Karpas-422 (cell line): ENCODE results near the gene RAD23A. TPM values are rescaled to one million over a fixed set of nuclear protein-coding genes. Genes with fewer than 3 reads are reported as not detected.

Experiments used
- DNase-seq: peaks from one replicate; pipeline ENCODE4 v3.0.0-alpha.2; 2015
- H2AFZ ChIP-seq: fragments of 200-600 bp; sonication (generic); 2 replicates; pipeline ENCODE4 v1.6.1; 2014; ENCODE audit warnings: antibody characterized with exemption, low read length, mixed read lengths
- H3K27ac ChIP-seq: fragments of 200-600 bp; sonication (generic); 2 replicates; pipeline ENCODE4 v1.5.1; 2014; ENCODE audit warnings: mild to moderate bottlenecking, low read length, moderate library complexity
- H3K27me3 ChIP-seq: fragments of 200-600 bp; sonication (generic); 2 replicates; pipeline ENCODE4 v1.6.1; 2014; ENCODE audit warnings: low read length, mixed read lengths
- H3K36me3 ChIP-seq: fragments of 200-600 bp; sonication (generic); 2 replicates; pipeline ENCODE4 v1.6.1; 2014; ENCODE audit warnings: low read length, mixed read lengths; ENCODE audit not compliant: insufficient read depth
- H3K4me1 ChIP-seq: fragments of 200-600 bp; sonication (generic); 2 replicates; pipeline ENCODE4 v1.6.1; 2014; ENCODE audit warnings: mild to moderate bottlenecking, low read length, mixed read lengths
- H3K4me2 ChIP-seq: fragments of 200-600 bp; sonication (generic); 2 replicates; pipeline ENCODE4 v1.6.1; 2014; ENCODE audit warnings: low read length, low read depth, mild to moderate bottlenecking; ENCODE audit not compliant: poor library complexity, severe bottlenecking
- H3K4me3 ChIP-seq: fragments of 200-600 bp; sonication (generic); 2 replicates; pipeline ENCODE4 v1.5.1; 2014; ENCODE audit warnings: mild to moderate bottlenecking, antibody characterized with exemption, low read length, mixed read lengths
- H3K79me2 ChIP-seq: fragments of 200-600 bp; sonication (generic); 2 replicates; pipeline ENCODE4 v1.6.1; 2014; ENCODE audit warnings: mild to moderate bottlenecking, low read length, mixed read lengths
- H3K9ac ChIP-seq: fragments of 200-600 bp; sonication (generic); 2 replicates; pipeline ENCODE4 v1.6.0; 2014; ENCODE audit warnings: low read length
- H3K9me2 ChIP-seq: fragments of 200-600 bp; sonication (generic), shearing (Covaris generic); replicated peaks from 2 replicates; pipeline ENCODE4 v1.6.0; 2014; ENCODE audit warnings: mild to moderate bottlenecking, low read length, moderate library complexity; ENCODE audit not compliant: insufficient read depth
- H3K9me3 ChIP-seq: fragments of 300-700, 200-600 bp; sonication (generic); 2 replicates; pipeline ENCODE4 v1.6.1; 2014; ENCODE audit warnings: low read length, mixed read lengths
- H4K20me1 ChIP-seq: fragments of 200-600 bp; sonication (generic); 2 replicates; pipeline ENCODE4 v1.6.1; 2014; ENCODE audit warnings: mild to moderate bottlenecking, antibody characterized with exemption, low read length, low read depth; ENCODE audit not compliant: insufficient read depth
- total RNA-seq: library from RNA; depleted of rRNA; stranded (reverse); fragments of >200 nt; shearing (Covaris generic); gene quantifications from 2 replicates; pipeline ENCODE4 v1.2.3, GENCODE V29; 2014; ENCODE audit warnings: low replicate concordance

Gene RAD23A
- total RNA-seq, 1 experiment from 2014 or later = 130 TPM

GRCh38 chr19:12996406-12997094, 50.9 kb downstream of the RAD23A start:
- no peak overlapping the region for H3K9ac ChIP-seq
- no peaks in the 10 kb centered on the region for H3K9me3 ChIP-seq
- no peaks in the 10 kb centered on the region for H4K20me1 ChIP-seq
- no peak overlapping the region for H3K4me2 ChIP-seq
- H3K27me3 ChIP-seq = no peaks in the 10 kb centered on the region
- no peak overlapping the region for H3K4me3 ChIP-seq
- H3K27ac ChIP-seq = no peak overlapping the region
- H3K79me2 ChIP-seq = no peaks in the 10 kb centered on the region
- H3K9me2 ChIP-seq = no peaks in the 10 kb centered on the region
- H3K36me3 ChIP-seq = no peaks in the 10 kb centered on the region
- H2AFZ ChIP-seq = no peak overlapping the region
- peaks cover 2% of the 10 kb centered on the region; the same call in 1 of the 2 replicates for H3K4me1 ChIP-seq
- DNase-seq = no peak

- Histone ChIP-seq H3K9me2 (no peaks in the 10 kb centered on the region), H3K79me2 (no peaks in the 10 kb centered on the region), H3K9ac (no peak overlapping the region), H3K4me3 (no peak overlapping the region), H3K9me3 (no peaks in the 10 kb centered on the region), H3K27ac (no peak overlapping the region), H3K4me2 (no peak overlapping the region), H2AFZ (no peak overlapping the region), H3K4me1 (peaks cover 2% of the 10 kb centered on the region; the same call in 1 of the 2 replicates), H4K20me1 (no peaks in the 10 kb centered on the region), H3K27me3 (no peaks in the 10 kb centered on the region), H3K36me3 (no peaks in the 10 kb centered on the region)
- DNase-seq = no peak
Observed at GRCh38 chr19:12997179-12997966, 51.7 kb downstream of the RAD23A start.

GRCh38 chr19:12997967-12998940, 52.6 kb downstream of the RAD23A start:
- H3K9ac ChIP-seq = no peak overlapping the region
- H3K4me2 ChIP-seq = no peak overlapping the region
- H2AFZ ChIP-seq = no peak overlapping the region
- H4K20me1 ChIP-seq = no peaks in the 10 kb centered on the region
- no peaks in the 10 kb centered on the region for H3K36me3 ChIP-seq
- H3K79me2 ChIP-seq = no peaks in the 10 kb centered on the region
- DNase-seq = no peak
- no peaks in the 10 kb centered on the region for H3K27me3 ChIP-seq
- H3K9me2 ChIP-seq = no peaks in the 10 kb centered on the region
- H3K4me1 ChIP-seq = peaks cover 2% of the 10 kb centered on the region; the same call in 1 of the 2 replicates
- no peak overlapping the region for H3K4me3 ChIP-seq
- H3K27ac ChIP-seq = no peak overlapping the region
- no peaks in the 10 kb centered on the region for H3K9me3 ChIP-seq

DNA sequence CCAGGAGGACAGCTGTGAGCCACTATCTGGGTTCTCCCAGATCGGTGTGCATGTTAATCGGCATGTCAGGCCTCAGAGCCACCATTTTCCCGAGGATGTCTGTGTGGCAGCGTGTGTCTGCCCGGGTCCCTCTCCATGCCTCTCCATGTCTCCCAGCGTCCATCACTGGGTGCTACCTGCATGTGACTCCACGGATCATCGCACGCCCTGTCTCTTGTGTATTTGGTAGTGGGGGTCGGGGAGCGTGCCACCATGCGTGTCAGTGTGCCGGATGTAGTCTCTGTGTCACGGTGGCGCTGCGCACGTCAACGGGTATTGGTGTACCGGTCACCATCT, 55.5 kb downstream of the RAD23A start:
- Histone ChIP-seq H3K79me2 (no peaks in the 10 kb centered on the region), H3K36me3 (no peaks in the 10 kb centered on the region)
- no peak for DNase-seq

DNA sequence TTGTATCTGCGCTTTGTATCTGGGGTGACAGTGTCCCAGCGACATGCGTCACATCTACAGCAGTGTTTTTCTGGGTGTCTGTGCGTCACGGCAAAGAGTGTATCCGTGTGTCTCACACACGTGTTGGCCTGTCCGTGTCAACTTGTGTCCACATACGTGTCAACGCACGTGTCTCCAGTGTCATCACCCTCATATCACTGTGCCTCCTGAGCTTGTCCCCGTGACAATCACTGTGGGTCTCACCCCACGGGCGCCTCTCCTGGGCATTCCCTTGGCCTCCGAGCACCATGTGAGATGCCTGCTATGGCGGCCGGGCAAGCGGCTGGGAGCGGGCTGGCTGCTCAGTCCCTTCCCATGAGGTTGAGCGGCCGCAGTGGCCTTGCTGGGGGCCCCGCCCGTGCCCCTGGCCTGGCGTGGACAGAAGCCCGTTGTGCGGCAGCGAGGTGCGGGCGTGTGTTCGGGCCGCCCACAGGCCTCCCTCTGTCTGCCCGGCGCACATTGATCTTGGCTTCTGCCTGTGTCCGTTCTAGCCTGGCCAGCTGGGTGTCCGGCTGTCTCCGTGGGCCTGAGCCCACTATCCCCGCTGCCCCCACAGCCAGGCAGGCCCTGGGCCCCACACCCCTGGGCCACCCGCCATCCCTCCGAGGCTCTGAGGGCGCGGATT, 56.0 kb downstream of the RAD23A start:
- no peaks in the 10 kb centered on the region for H3K4me1 ChIP-seq
- H3K9me3 ChIP-seq = no peaks in the 10 kb centered on the region
- no peak overlapping the region for H3K4me2 ChIP-seq
- no peak for DNase-seq
- H3K9ac ChIP-seq = no peak overlapping the region
- H2AFZ ChIP-seq = no peak overlapping the region
- H4K20me1 ChIP-seq = no peaks in the 10 kb centered on the region
- H3K36me3 ChIP-seq = no peaks in the 10 kb centered on the region
- H3K79me2 ChIP-seq = no peaks in the 10 kb centered on the region
- no peak overlapping the region for H3K4me3 ChIP-seq
- no peaks in the 10 kb centered on the region for H3K27me3 ChIP-seq
- no peaks in the 10 kb centered on the region for H3K9me2 ChIP-seq
- H3K27ac ChIP-seq = no peak overlapping the region

More for the DNA sequence above, 55.5 kb downstream of the RAD23A start:
- no peaks in the 10 kb centered on the region for H3K9me3 ChIP-seq
- H2AFZ ChIP-seq = no peak overlapping the region
- H3K27me3 ChIP-seq = no peaks in the 10 kb centered on the region
- no peaks in the 10 kb centered on the region for H4K20me1 ChIP-seq
- no peak overlapping the region for H3K9ac ChIP-seq
- no peak overlapping the region for H3K27ac ChIP-seq
- no peak overlapping the region for H3K4me3 ChIP-seq
- H3K4me2 ChIP-seq = no peak overlapping the region
- H3K4me1 ChIP-seq = no peaks in the 10 kb centered on the region
- no peaks in the 10 kb centered on the region for H3K9me2 ChIP-seq

DNA sequence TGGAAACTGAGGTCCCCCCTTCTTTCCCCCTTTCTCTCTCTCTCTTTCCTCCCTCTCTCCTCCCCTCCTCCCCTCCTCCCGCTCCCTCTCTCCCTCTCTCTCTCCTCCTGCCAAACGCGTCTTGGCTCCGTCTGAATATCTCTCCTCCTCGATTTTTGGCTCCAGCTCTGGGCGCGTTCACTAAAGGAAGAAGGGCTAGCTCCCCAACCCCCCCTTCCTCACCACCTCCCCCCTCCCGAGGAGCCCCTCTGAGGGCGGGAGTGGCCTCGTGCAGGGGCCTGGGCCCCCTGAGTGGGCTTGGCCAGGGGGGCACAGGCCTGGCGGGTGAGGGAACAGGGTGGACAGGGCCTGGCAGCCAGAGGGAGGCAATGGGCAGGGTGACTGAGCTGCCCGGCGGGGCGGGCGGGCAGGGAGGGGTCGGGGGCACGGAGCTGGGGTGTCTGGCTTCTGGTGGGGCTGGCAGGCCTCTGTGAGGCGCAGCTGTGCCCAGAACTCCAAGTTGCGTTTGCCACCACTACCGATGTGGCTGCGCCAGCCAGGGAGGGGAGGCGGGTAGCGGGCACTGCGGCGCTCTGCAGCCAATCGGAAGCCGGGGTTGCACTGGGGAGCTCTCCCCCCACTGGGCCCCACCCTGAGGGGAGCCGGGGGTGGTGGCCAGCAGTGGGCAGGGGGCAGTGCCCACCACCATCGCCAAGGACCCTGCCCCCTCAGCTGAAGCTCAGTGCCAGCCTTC, 56.7 kb downstream of the RAD23A start:
- Histone ChIP-seq H2AFZ (no peak overlapping the region), H3K27me3 (no peaks in the 10 kb centered on the region), H3K9me2 (no peaks in the 10 kb centered on the region), H3K4me2 (no peak overlapping the region), H3K4me3 (no peak overlapping the region), H4K20me1 (no peaks in the 10 kb centered on the region), H3K79me2 (no peaks in the 10 kb centered on the region), H3K9me3 (no peaks in the 10 kb centered on the region), H3K4me1 (no peaks in the 10 kb centered on the region), H3K36me3 (no peaks in the 10 kb centered on the region), H3K9ac (no peak overlapping the region), H3K27ac (no peak overlapping the region)
- DNase-seq = no peak

- Histone ChIP-seq H2AFZ (no peak overlapping the region), H3K9ac (no peak overlapping the region), H3K27ac (no peak overlapping the region), H3K9me3 (no peaks in the 10 kb centered on the region), H3K4me1 (no peaks in the 10 kb centered on the region), H3K79me2 (no peaks in the 10 kb centered on the region), H4K20me1 (no peaks in the 10 kb centered on the region), H3K4me2 (no peak overlapping the region), H3K4me3 (no peak overlapping the region), H3K9me2 (no peaks in the 10 kb centered on the region), H3K27me3 (no peaks in the 10 kb centered on the region), H3K36me3 (no peaks in the 10 kb centered on the region)
- DNase-seq = no peak
Observed at GRCh38 chr19:13003081-13003480, 57.4 kb downstream of the RAD23A start.
